ENCODE data around the gene COL4A1. TPM values are rescaled to one million over a fixed set of nuclear protein-coding genes. Genes with fewer than 3 reads are reported as not detected.
A peak's percentile ranks its signal among the peaks of the same experiment; 100 is the strongest.

Gene COL4A1
- total RNA-seq, 1 donor from 2014 or later = not detected

DNA sequence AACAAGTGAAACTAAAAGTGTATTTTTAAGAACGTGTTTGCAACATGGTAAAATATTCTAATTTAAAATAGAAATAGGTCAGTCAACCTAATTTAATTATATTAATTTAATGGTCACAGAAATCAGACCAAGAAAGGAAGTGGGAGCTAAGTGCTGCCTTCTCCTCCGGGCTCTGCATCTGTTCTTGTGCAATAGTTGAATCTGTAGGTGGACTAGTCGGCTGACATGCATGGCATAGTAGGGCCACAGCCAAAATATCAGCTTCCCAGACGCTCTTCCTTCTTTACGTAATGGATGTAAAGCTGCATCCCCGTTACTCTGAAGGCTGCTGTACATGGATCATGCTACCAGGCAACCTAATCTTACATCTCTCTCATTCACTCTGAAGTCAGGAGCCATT is 47.3 kb downstream of the COL4A1 start:
- no peak for DNase-seq
- peaks cover 14% of the 10 kb centered on the region for H3K27me3 Mint-ChIP-seq
- no peaks in the 10 kb centered on the region for H3K36me3 Mint-ChIP-seq (ENCODE audit: low read depth)
- intact Hi-C loops (cut with micrococcal nuclease) = no loop called here
- H3K9me3 Mint-ChIP-seq = peaks cover 4% of the 10 kb centered on the region
- H3K4me1 Mint-ChIP-seq = no peaks in the 10 kb centered on the region
- H3K4me3 Mint-ChIP-seq = no peak overlapping the region
- no peak overlapping the region for H3K27ac Mint-ChIP-seq

DNA sequence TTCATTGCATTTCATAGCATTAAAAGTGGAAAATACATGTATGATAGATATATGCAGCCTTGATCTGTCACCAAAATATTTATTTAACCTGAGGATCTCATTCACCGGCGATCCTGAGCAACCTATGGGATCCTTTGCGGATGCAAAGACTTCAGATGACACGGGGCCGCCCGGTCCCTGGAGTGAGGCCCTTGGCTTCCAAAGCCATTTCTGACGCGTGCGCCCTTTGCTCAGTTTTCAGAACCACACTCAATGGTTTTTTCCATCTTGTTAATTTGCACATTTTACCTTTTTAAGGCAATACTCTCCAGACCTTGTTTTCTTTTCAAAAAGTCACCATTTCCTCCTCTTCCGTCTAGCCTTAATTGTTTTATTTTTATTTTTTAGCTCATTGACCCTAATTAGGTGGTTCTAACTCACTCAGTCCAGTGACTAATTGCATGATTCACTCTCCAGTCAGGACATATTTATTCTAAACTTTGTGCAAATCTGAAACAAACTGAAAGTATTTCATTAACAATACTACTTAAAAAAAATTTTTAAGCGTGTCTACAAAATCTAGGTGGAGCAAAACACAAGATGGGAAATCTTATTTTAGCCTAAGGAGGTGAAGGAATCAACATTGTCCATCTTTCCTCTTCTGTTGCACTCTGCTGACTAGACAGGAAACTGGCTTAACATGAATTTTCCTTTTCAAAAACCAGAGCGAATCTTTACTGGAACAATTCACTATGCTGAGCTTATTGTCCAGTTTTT is 47.9 kb downstream of the COL4A1 start:
- no peaks in the 10 kb centered on the region for H3K36me3 Mint-ChIP-seq (ENCODE audit: low read depth)
- no peak for DNase-seq

DNA sequence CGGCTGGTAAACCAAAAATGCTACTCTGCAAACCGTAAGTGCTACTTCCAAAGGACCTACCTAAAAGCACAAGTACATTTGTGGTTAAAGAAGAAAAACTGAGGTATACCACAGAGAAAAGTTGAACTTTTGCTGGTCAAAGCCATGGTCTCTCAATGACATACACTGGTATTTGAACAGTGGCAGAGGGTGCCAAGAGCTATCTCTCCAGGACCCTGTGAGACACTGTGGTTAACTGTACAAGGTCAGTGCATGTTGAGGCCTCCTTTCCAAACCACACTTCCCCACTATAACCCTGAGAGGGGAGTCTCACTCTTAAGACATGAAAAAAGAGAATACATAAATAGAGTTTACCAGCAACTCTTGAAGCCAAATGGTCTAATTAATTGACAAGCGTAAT is 49.5 kb downstream of the COL4A1 start:
- Mint-ChIP-seq H3K9me3 (peaks cover 4% of the 10 kb centered on the region), H3K27ac (no peak overlapping the region), H3K36me3 (ENCODE audit: low read depth) (no peaks in the 10 kb centered on the region), H3K4me3 (no peak overlapping the region), H3K27me3 (peaks cover 6% of the 10 kb centered on the region), H3K4me1 (no peaks in the 10 kb centered on the region)
- no peak for DNase-seq
- intact Hi-C loops (cut with micrococcal nuclease) = no loop called here

More for the DNA sequence above, 47.9 kb downstream of the COL4A1 start:
- Mint-ChIP-seq H3K27ac (no peak overlapping the region), H3K4me3 (no peak overlapping the region), H3K4me1 (no peaks in the 10 kb centered on the region), H3K27me3 (peaks cover 13% of the 10 kb centered on the region), H3K9me3 (peaks cover 4% of the 10 kb centered on the region)
- intact Hi-C loops (cut with micrococcal nuclease) = no loop called here

DNA sequence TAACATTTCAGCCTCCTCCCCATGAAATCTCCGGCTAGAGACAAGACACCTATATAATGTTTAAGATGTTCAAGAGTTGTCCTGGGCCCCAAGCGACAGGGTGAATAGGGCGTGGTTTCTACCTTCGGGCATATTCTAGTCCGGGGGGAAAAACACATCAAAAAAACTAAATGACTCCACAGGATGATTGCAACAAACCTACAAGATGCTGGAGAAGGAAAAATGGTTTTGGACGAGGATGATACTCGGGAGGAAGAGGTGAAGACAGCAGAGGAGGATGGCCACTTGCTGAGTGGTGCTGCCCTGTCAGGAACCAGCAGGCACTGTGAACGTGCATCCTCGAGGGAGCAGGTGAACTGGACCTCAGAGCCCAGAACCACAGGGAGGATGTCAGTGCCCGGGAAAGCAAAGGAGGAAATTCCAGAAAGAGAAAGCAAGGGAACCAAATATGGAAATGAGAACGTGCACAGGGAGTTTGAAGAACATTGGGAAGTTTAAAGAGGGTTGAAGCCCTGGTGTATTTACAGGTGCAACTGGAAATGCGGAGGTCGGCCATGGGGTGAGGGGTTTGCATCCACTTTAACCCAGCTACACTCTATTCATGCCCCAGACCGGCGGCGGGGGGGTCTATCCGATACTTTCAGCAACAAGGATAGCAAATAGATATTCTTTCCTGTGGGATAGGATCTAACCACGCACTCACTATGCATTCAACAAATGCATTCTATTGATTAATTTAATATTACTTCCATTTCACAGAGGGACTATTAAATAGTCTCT is 50.6 kb downstream of the COL4A1 start:
- Mint-ChIP-seq H3K36me3 (ENCODE audit: low read depth) (no peaks in the 10 kb centered on the region), H3K4me1 (no peaks in the 10 kb centered on the region), H3K9me3 (peaks cover 4% of the 10 kb centered on the region), H3K27ac (no peak overlapping the region), H3K27me3 (peaks cover 4% of the 10 kb centered on the region), H3K4me3 (no peak overlapping the region)
- DNase-seq = no peak
- intact Hi-C loops (cut with micrococcal nuclease) = no loop called here

DNA sequence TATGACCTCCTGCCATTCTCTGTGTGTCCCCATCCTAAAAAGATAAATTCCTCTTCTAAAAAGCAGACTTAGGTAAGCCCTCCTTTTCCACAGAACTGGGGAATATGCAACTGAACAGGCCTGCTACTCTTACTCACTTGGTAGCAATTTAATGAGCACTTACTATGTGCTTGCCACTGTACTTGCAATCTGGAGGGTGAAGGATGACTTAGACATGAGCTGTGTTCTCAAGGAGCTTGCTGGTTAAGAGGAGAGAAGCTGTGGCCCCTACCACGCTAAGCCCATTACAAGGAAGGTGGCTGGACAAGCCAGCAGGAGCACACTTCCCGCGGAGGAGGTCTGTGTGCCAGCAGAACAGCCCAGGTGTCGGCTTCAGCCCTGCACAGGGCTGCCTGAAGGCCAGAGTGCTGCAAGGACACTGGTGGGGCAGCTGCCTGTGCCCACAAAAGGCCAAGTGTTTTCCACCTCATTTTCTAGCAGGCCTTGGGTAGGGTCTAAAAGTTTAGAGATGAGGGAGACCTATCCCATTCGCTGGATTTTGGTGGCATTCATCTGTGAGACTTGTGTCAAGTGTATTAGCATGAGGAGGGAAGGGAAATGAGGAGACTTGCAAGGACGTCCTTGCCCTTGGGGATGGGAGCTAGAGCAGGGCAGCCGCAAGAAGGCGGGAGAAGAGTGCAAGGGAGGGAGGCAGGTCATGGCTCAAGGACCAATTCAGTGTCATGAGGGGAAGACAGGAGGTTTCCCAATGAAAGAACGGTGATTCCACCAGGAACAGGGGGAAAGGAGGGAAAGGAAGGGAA is 52.0 kb downstream of the COL4A1 start:
- Mint-ChIP-seq H3K27ac (peak overlapping the region; percentile 42), H3K27me3 (peaks cover 4% of the 10 kb centered on the region), H3K4me3 (no peak overlapping the region), H3K9me3 (peaks cover 4% of the 10 kb centered on the region), H3K4me1 (no peaks in the 10 kb centered on the region), H3K36me3 (ENCODE audit: low read depth) (no peaks in the 10 kb centered on the region)
- DNase-seq = peak; percentile 31
- intact Hi-C loops (cut with micrococcal nuclease) = no loop called here

DNA sequence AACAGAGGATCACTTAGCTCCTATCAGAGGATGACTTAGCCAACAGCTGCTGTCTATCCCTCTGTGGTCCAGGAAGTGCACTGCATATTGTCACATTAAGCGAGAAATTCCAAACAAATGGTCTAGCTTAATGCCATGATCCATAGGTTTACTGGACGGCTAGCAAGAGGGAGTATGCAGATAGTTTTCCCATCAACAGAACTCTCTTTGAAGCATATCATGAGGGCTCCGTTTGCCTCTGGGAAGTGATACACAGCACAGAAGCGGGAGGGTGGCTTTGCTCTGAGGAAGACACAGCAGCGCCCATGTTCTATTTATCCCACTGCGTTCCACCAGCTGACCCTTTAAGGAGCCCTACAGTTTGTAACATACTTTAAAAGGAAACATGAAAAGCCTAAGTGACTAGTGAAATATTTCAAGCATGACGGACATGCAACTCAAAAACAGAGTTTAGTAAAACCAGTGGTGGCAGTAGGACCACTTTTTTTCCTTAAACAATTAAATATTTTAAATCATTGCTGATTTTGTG is 52.7 kb downstream of the COL4A1 start:
- Mint-ChIP-seq H3K9me3 (peaks cover 4% of the 10 kb centered on the region), H3K4me1 (no peaks in the 10 kb centered on the region), H3K4me3 (no peak overlapping the region), H3K27ac (no peak overlapping the region), H3K36me3 (ENCODE audit: low read depth) (no peaks in the 10 kb centered on the region), H3K27me3 (peaks cover 4% of the 10 kb centered on the region)
- intact Hi-C loops (cut with micrococcal nuclease) = no loop called here
- DNase-seq = no peak

DNA sequence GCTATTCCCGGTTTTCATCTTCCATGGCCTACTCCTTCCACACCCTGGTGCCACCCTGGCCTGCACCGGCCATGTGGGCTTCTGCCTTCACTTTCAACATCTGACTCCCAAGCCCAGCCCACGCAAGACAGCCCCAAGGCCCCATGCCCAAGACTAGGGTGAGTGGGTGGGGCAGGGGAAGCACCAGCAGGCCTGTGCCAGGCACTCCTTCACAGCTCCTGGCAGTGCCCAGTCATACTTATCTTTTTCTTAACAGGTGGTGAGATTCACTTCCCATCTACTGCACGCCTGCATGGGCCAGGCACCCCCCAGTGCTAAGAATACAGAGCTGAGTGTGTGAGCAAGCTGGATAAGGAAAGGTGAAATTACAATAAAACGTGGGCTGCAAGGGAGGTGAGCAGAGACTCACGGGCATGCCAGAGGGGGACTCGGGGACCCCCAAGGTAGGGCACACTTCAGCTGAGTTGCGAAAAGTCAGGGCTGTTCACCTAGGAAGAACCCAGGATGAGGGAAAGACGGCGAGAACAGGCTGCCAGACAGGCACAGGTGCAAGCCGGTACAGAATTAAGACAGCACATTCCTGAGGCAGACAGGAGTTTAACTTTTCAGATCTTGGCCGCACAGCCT is 55.7 kb downstream of the COL4A1 start:
- intact Hi-C loops (cut with micrococcal nuclease) = no loop called here
- Mint-ChIP-seq H3K4me1 (no peaks in the 10 kb centered on the region), H3K4me3 (no peak overlapping the region), H3K27ac (no peak overlapping the region), H3K36me3 (ENCODE audit: low read depth) (no peaks in the 10 kb centered on the region), H3K9me3 (peaks cover 4% of the 10 kb centered on the region), H3K27me3 (peaks cover 4% of the 10 kb centered on the region)
- peak; percentile 31 for DNase-seq

DNA sequence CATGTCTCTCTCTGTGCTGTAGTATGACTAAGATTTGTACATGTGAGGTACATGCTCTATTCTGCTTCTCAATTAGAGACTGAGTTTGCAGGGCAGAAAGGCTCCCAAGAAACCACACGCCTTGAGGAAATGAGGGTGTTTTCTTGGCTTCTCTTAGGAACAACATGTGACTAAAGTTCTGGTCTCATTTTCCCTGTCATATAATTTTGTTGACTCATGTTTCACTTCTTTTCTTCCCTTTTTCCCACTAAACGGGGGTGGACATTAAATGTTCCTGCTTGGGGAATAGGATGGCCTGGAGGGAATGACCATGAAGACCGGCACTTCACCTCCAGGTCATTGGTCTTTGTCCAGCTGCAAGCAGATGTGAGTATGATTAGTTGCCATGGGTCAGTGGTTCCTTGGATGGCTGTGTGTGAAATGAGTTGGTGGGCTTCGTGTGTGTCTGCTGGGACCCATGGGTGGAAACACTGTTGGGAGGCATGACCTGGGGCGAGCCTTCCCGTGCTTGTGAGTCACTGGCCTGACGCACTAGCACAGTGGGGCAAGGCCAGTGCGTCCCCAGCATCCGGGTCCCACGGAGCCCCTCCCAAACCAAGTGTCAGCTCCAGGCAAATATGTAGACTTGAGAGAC is 56.6 kb downstream of the COL4A1 start:
- Mint-ChIP-seq H3K36me3 (ENCODE audit: low read depth) (no peaks in the 10 kb centered on the region), H3K4me1 (no peaks in the 10 kb centered on the region), H3K9me3 (no peaks in the 10 kb centered on the region), H3K4me3 (no peak overlapping the region), H3K27me3 (peaks cover 4% of the 10 kb centered on the region), H3K27ac (no peak overlapping the region)
- intact Hi-C loops (cut with micrococcal nuclease) = no loop called here
- peak; percentile 26 for DNase-seq

DNA sequence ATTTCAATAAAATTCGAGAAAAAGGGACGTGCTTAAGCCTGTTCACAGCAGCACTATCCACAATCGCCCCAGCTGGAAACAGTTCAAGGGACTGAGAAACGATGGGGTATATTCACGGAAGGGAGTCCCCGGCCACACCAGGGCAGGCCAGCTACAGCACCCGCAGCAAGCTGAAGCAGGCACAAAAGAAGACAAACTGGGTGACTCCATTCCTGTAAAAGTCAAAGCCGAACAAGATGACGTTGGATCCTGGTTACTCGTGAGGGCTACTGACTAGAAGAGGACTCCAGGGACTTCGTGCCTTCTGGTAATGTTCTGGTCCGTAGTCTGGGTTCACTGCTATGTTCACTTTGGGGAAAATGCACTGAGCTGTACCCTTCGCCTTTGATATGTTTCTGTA is 57.6 kb downstream of the COL4A1 start:
- Mint-ChIP-seq H3K36me3 (ENCODE audit: low read depth) (no peaks in the 10 kb centered on the region), H3K4me1 (no peaks in the 10 kb centered on the region), H3K27ac (no peak overlapping the region), H3K27me3 (peaks cover 5% of the 10 kb centered on the region), H3K4me3 (no peak overlapping the region), H3K9me3 (no peaks in the 10 kb centered on the region)
- peak; percentile 48 for DNase-seq
- intact Hi-C loops (cut with micrococcal nuclease) = no loop called here

DNA sequence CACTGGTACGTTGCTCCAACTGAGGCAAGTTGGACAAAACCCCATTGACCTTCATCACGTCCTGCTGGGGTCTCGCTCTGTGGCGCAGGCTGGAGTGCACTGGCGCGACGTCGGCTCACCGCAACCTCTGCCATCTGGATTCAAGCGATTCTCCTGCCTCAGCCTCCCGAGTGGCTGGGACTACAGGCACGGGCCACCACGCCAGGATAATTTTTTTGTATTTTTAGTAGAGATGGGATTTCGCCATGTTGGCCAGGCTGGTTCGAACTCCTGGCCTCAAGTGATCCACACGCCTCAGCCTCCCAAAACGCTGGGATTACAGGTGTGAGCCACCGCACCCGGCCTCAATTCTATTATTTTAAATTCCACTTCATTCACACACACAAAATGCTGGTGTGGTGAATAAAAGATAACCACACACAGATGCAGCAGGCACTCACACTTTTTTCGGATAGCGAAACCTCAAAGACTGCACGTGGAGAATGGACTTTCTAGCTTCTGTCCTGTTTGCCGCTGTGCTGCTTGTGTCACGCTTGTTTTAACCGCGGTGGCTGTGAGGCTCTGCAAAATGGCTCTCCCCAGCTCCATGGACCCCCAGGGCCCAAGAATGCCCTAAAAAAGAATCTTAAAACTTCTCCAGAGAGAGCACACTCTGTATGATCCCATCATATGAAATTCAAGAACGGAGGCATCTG is 58.4 kb downstream of the COL4A1 start:
- Mint-ChIP-seq H3K4me3 (no peak overlapping the region), H3K27me3 (peaks cover 5% of the 10 kb centered on the region), H3K27ac (no peak overlapping the region), H3K36me3 (ENCODE audit: low read depth) (no peaks in the 10 kb centered on the region), H3K9me3 (no peaks in the 10 kb centered on the region), H3K4me1 (no peaks in the 10 kb centered on the region)
- intact Hi-C loops (cut with micrococcal nuclease) = no loop called here
- peak; percentile 39 for DNase-seq

DNA sequence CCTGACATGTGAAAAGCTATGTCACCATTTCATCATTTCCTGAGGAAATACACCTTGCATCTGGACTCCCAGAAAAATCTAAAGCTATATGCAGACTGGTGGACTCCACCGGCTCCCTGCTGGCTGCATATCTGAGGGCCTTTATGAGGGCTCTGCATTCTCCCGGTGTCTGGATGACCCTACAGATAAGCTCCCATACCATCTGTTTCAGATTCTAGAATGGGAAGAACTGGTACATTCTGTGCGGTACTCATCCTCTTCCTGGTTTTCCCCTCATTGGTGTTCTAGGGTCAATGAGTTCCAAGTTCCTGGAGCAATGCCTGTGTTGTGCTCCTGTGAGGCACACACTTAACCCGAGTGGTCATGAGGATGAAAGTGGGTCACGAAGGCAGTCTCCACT is 60.4 kb downstream of the COL4A1 start:
- intact Hi-C loops (cut with micrococcal nuclease) = no loop called here

DNA sequence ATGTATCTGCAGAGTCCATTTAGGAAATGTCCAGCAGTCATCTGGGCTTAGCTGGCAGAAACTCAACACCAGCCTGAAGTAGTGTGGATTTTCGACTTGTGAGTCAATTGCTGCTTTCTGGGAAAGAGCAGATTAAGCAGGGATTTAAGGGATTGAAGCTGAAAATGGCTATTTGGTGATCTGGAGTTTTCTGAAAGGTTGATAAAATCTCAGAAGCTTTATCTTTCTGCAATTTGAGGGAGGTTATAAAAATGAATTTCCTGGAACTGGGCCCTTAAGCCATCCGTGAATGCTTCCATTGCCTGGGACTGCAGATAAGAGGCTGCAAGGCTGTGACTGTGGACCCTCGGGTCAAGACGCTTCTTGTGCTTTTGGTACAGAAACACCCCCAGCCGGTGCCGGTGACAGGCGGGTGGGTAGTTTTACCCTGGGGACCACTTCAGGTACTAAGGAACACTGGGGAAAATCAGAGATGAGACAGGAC is 61.5 kb downstream of the COL4A1 start:
- Mint-ChIP-seq H3K27ac (no peak overlapping the region), H3K36me3 (ENCODE audit: low read depth) (no peaks in the 10 kb centered on the region)
- DNase-seq = peak; percentile 44

More for the DNA sequence above, 60.4 kb downstream of the COL4A1 start:
- no peaks in the 10 kb centered on the region for H3K36me3 Mint-ChIP-seq (ENCODE audit: low read depth)
- no peaks in the 10 kb centered on the region for H3K4me1 Mint-ChIP-seq
- DNase-seq = peak; percentile 41
- H3K4me3 Mint-ChIP-seq = no peak overlapping the region
- no peak overlapping the region for H3K27ac Mint-ChIP-seq
- H3K9me3 Mint-ChIP-seq = no peaks in the 10 kb centered on the region
- peaks cover 9% of the 10 kb centered on the region for H3K27me3 Mint-ChIP-seq

More for the DNA sequence above, 61.5 kb downstream of the COL4A1 start:
- intact Hi-C loops (cut with micrococcal nuclease) = no loop called here
- H3K4me1 Mint-ChIP-seq = no peaks in the 10 kb centered on the region
- no peak overlapping the region for H3K4me3 Mint-ChIP-seq
- no peaks in the 10 kb centered on the region for H3K9me3 Mint-ChIP-seq
- peaks cover 9% of the 10 kb centered on the region for H3K27me3 Mint-ChIP-seq
